Measurements from ENCODE around the gene ELK4.
"Not testable (repeated sequence)": the region's sequence is repeated elsewhere in the genome, so short reads cannot be mapped to it uniquely, and the experiment has no call there.

Gene ELK4

GRCh38 chr1:205661429-205662134, 29.8 kb upstream of the ELK4 start:
- no peaks in the 10 kb centered on the region for H3K4me1 ChIP-seq (ENCODE audit: control insufficient read depth, insufficient read depth, low read length)
- no peak overlapping the region for H3K27ac ChIP-seq (ENCODE audit: low read depth, low read length)
- no peak overlapping the region for H3K4me3 ChIP-seq (ENCODE audit: low read length)
- H3K36me3 ChIP-seq (ENCODE audit: control insufficient read depth, insufficient read depth, low read length) = no peaks in the 10 kb centered on the region
- peaks cover 2% of the 10 kb centered on the region for H3K27me3 ChIP-seq (ENCODE audit: control insufficient read depth, insufficient read depth, low read length)
- no peak overlapping the region for H3K9ac ChIP-seq (ENCODE audit: low read length)

GRCh38 chr1:205660361-205660760, 28.6 kb upstream of the ELK4 start:
- H3K4me1 ChIP-seq (ENCODE audit: control insufficient read depth, insufficient read depth, low read length) = no peaks in the 10 kb centered on the region
- no peak overlapping the region for H3K27ac ChIP-seq (ENCODE audit: low read depth, low read length)
- H3K27me3 ChIP-seq (ENCODE audit: control insufficient read depth, insufficient read depth, low read length) = peaks cover 2% of the 10 kb centered on the region
- H3K9ac ChIP-seq (ENCODE audit: low read length) = no peak overlapping the region
- no peaks in the 10 kb centered on the region for H3K36me3 ChIP-seq (ENCODE audit: control insufficient read depth, insufficient read depth, low read length)
- no peak overlapping the region for H3K4me3 ChIP-seq (ENCODE audit: low read length)

GRCh38 chr1:205658943-205659581, 27.3 kb upstream of the ELK4 start:
- Histone ChIP-seq H3K36me3 (ENCODE audit: control insufficient read depth, insufficient read depth, low read length) (no peaks in the 10 kb centered on the region), H3K9ac (ENCODE audit: low read length) (no peak overlapping the region), H3K27me3 (ENCODE audit: control insufficient read depth, insufficient read depth, low read length) (peaks cover 2% of the 10 kb centered on the region), H3K4me1 (ENCODE audit: control insufficient read depth, insufficient read depth, low read length) (no peaks in the 10 kb centered on the region), H3K27ac (ENCODE audit: low read depth, low read length) (no peak overlapping the region), H3K4me3 (ENCODE audit: low read length) (peak overlapping the region; percentile 2)

- H3K4me3 ChIP-seq (ENCODE audit: low read length) = no peak overlapping the region
- H3K4me1 ChIP-seq (ENCODE audit: control insufficient read depth, insufficient read depth, low read length) = no peaks in the 10 kb centered on the region
- no peak overlapping the region for H3K9ac ChIP-seq (ENCODE audit: low read length)
- no peak overlapping the region for H3K27ac ChIP-seq (ENCODE audit: low read depth, low read length)
- H3K36me3 ChIP-seq (ENCODE audit: control insufficient read depth, insufficient read depth, low read length) = no peaks in the 10 kb centered on the region
- peaks cover 2% of the 10 kb centered on the region for H3K27me3 ChIP-seq (ENCODE audit: control insufficient read depth, insufficient read depth, low read length)
These were observed 24.4 kb upstream of the ELK4 start for GRCh38 chr1:205656236-205656635.

GRCh38 chr1:205652984-205653383, 21.2 kb upstream of the ELK4 start:
- no peak overlapping the region for H3K9ac ChIP-seq (ENCODE audit: low read length)
- no peaks in the 10 kb centered on the region for H3K36me3 ChIP-seq (ENCODE audit: control insufficient read depth, insufficient read depth, low read length)
- H3K27ac ChIP-seq (ENCODE audit: low read depth, low read length) = no peak overlapping the region
- H3K4me3 ChIP-seq (ENCODE audit: low read length) = no peak overlapping the region
- H3K27me3 ChIP-seq (ENCODE audit: control insufficient read depth, insufficient read depth, low read length) = no peaks in the 10 kb centered on the region
- peaks cover 7% of the 10 kb centered on the region for H3K4me1 ChIP-seq (ENCODE audit: control insufficient read depth, insufficient read depth, low read length)

GRCh38 chr1:205650241-205650640, 18.4 kb upstream of the ELK4 start:
- Histone ChIP-seq H3K9ac (ENCODE audit: low read length) (no peak overlapping the region), H3K27me3 (ENCODE audit: control insufficient read depth, insufficient read depth, low read length) (no peaks in the 10 kb centered on the region), H3K4me3 (ENCODE audit: low read length) (no peak overlapping the region), H3K4me1 (ENCODE audit: control insufficient read depth, insufficient read depth, low read length) (peaks cover 7% of the 10 kb centered on the region), H3K27ac (ENCODE audit: low read depth, low read length) (no peak overlapping the region), H3K36me3 (ENCODE audit: control insufficient read depth, insufficient read depth, low read length) (no peaks in the 10 kb centered on the region)

GRCh38 chr1:205645519-205645918, 13.7 kb upstream of the ELK4 start:
- H3K9ac ChIP-seq (ENCODE audit: low read length) = no peak overlapping the region
- H3K4me1 ChIP-seq (ENCODE audit: control insufficient read depth, insufficient read depth, low read length) = peaks cover 7% of the 10 kb centered on the region
- H3K27me3 ChIP-seq (ENCODE audit: control insufficient read depth, insufficient read depth, low read length) = no peaks in the 10 kb centered on the region
- H3K27ac ChIP-seq (ENCODE audit: low read depth, low read length) = no peak overlapping the region
- H3K4me3 ChIP-seq (ENCODE audit: low read length) = no peak overlapping the region
- H3K36me3 ChIP-seq (ENCODE audit: control insufficient read depth, insufficient read depth, low read length) = no peaks in the 10 kb centered on the region

GRCh38 chr1:205642679-205643307, 11.0 kb upstream of the ELK4 start:
- no peaks in the 10 kb centered on the region for H3K4me1 ChIP-seq (ENCODE audit: control insufficient read depth, insufficient read depth, low read length)
- H3K36me3 ChIP-seq (ENCODE audit: control insufficient read depth, insufficient read depth, low read length) = no peaks in the 10 kb centered on the region
- H3K9ac ChIP-seq (ENCODE audit: low read length) = no peak overlapping the region
- H3K4me3 ChIP-seq (ENCODE audit: low read length) = no peak overlapping the region
- H3K27ac ChIP-seq (ENCODE audit: low read depth, low read length) = no peak overlapping the region
- H3K27me3 ChIP-seq (ENCODE audit: control insufficient read depth, insufficient read depth, low read length) = no peaks in the 10 kb centered on the region

GRCh38 chr1:205639567-205639966, 7.8 kb upstream of the ELK4 start:
- H3K9ac ChIP-seq (ENCODE audit: low read length) = no peak overlapping the region
- no peaks in the 10 kb centered on the region for H3K36me3 ChIP-seq (ENCODE audit: control insufficient read depth, insufficient read depth, low read length)
- H3K27me3 ChIP-seq (ENCODE audit: control insufficient read depth, insufficient read depth, low read length) = no peaks in the 10 kb centered on the region
- no peak overlapping the region for H3K27ac ChIP-seq (ENCODE audit: low read depth, low read length)
- no peaks in the 10 kb centered on the region for H3K4me1 ChIP-seq (ENCODE audit: control insufficient read depth, insufficient read depth, low read length)
- H3K4me3 ChIP-seq (ENCODE audit: low read length) = no peak overlapping the region

- Histone ChIP-seq H3K4me1 (ENCODE audit: control insufficient read depth, insufficient read depth, low read length) (no peaks in the 10 kb centered on the region), H3K9ac (ENCODE audit: low read length) (no peak overlapping the region), H3K4me3 (ENCODE audit: low read length) (no peak overlapping the region), H3K36me3 (ENCODE audit: control insufficient read depth, insufficient read depth, low read length) (no peaks in the 10 kb centered on the region), H3K27ac (ENCODE audit: low read depth, low read length) (no peak overlapping the region), H3K27me3 (ENCODE audit: control insufficient read depth, insufficient read depth, low read length) (no peaks in the 10 kb centered on the region)
These were observed 6.2 kb upstream of the ELK4 start for GRCh38 chr1:205637854-205638468.

GRCh38 chr1:205636732-205637131, 4.9 kb upstream of the ELK4 start:
- Histone ChIP-seq H3K36me3 (ENCODE audit: control insufficient read depth, insufficient read depth, low read length) (no peaks in the 10 kb centered on the region), H3K27me3 (ENCODE audit: control insufficient read depth, insufficient read depth, low read length) (no peaks in the 10 kb centered on the region), H3K4me3 (ENCODE audit: low read length) (no peak overlapping the region), H3K9ac (ENCODE audit: low read length) (no peak overlapping the region), H3K4me1 (ENCODE audit: control insufficient read depth, insufficient read depth, low read length) (peaks cover 8% of the 10 kb centered on the region), H3K27ac (ENCODE audit: low read depth, low read length) (no peak overlapping the region)

GRCh38 chr1:205636138-205636530, 4.3 kb upstream of the ELK4 start:
- not testable (repeated sequence) for H3K27me3 ChIP-seq (ENCODE audit: control insufficient read depth, insufficient read depth, low read length); H3K27ac ChIP-seq (ENCODE audit: low read depth, low read length); H3K4me3 ChIP-seq (ENCODE audit: low read length); H3K9ac ChIP-seq (ENCODE audit: low read length); H3K4me1 ChIP-seq (ENCODE audit: control insufficient read depth, insufficient read depth, low read length); H3K36me3 ChIP-seq (ENCODE audit: control insufficient read depth, insufficient read depth, low read length)
